K562 (cell line): ENCODE measurements around the gene GMPR2. TPM values are rescaled to one million over a fixed set of nuclear protein-coding genes. Genes with fewer than 3 reads are reported as not detected.

Experiments used
- ATF1 ChIP-seq, 2 experiments: fragments of 450-650 bp in 1 of 2; IDR thresholded peaks; 2 replicates each; pipeline ENCODE4 v1.6.1; 2016; ENCODE audit warnings: missing compliant biosample characterization in 1 of 2, missing genetic modification characterization in 1 of 2
- BHLHE40 ChIP-seq: IDR thresholded peaks from 2 replicates; pipeline ENCODE4 v1.6.1; 2011; ENCODE audit warnings: low read length, improper control_type of control experiment
- DIDO1 ChIP-seq: fragments of 450-650 bp; IDR thresholded peaks from 2 replicates; pipeline ENCODE4 v1.6.1; 2016; ENCODE audit warnings: low read depth, missing biosample characterization, missing genetic modification characterization
- ETV5 ChIP-seq: sonication (generic); formaldehyde crosslinking; IDR thresholded peaks from 2 replicates; pipeline ENCODE4 v1.4.0; 2020; ENCODE audit warnings: low read depth, mild to moderate bottlenecking, missing genetic modification reagents
- GABPA ChIP-seq: fragments of 200-800 bp; sonication (Bioruptor generic); conservative IDR thresholded peaks from 2 replicates; pipeline ENCODE4 v1.6.1; 2016; ENCODE audit warnings: low read depth, missing genetic modification characterization, missing compliant biosample characterization
- HNRNPUL1 ChIP-seq: fragments of 200-400 bp; formaldehyde crosslinking; IDR thresholded peaks from 2 replicates; pipeline ENCODE4 v1.6.1; 2017; ENCODE audit warnings: low read length
- L3MBTL2 ChIP-seq: fragments of 450-650 bp; IDR thresholded peaks from 2 replicates; pipeline ENCODE4 v1.6.1; 2016; ENCODE audit warnings: mild to moderate bottlenecking, moderate library complexity
- MAFK ChIP-seq: IDR thresholded peaks from 2 replicates; pipeline ENCODE4 v1.6.1; 2011; ENCODE audit warnings: low read length, improper control_type of control experiment
- MAX ChIP-seq: sonication (generic); formaldehyde crosslinking; IDR thresholded peaks from 2 replicates; pipeline ENCODE4 v1.9.0; 2022; ENCODE audit warnings: mild to moderate bottlenecking, missing genetic modification reagents
- MNT ChIP-seq, 2 experiments: fragments of 450-650 bp; conservative IDR thresholded peaks; 2 replicates each; pipeline ENCODE4 v1.6.1; 2017; ENCODE audit warnings: mild to moderate bottlenecking in 2 of 2, moderate library complexity in 2 of 2
- NCOA1 ChIP-seq: fragments of 450-650 bp; IDR thresholded peaks from 2 replicates; pipeline ENCODE4 v1.6.1; 2016; ENCODE audit warnings: low read depth
- NCOA4 ChIP-seq: fragments of 450-650 bp; IDR thresholded peaks from 2 replicates; pipeline ENCODE4 v1.6.1; 2018; ENCODE audit warnings: mild to moderate bottlenecking; ENCODE audit not compliant: partially characterized antibody
- PKNOX1 ChIP-seq: fragments of 450-650 bp; IDR thresholded peaks from 2 replicates; pipeline ENCODE4 v1.6.1; 2016
- POLR2A ChIP-seq: fragments of 450-650 bp; conservative IDR thresholded peaks from 2 replicates; pipeline ENCODE4 v1.6.1; 2016
- POU5F1 ChIP-seq: fragments of 150-350 bp; IDR thresholded peaks from 2 replicates; pipeline ENCODE4 v1.6.1; 2014; ENCODE audit warnings: borderline replicate concordance, low read length, low read depth, mild to moderate bottlenecking; ENCODE audit not compliant: partially characterized antibody
- RBM17 ChIP-seq: fragments of 200-400 bp; formaldehyde crosslinking; IDR thresholded peaks from 2 replicates; pipeline ENCODE4 v1.6.1; 2017; ENCODE audit warnings: low read depth, mild to moderate bottlenecking, low read length, borderline replicate concordance
- SMAD2 ChIP-seq: fragments of 150-350 bp; IDR thresholded peaks from 2 replicates; pipeline ENCODE4 v1.6.1; 2014; ENCODE audit warnings: low read depth, mild to moderate bottlenecking, low read length
- ZFX ChIP-seq: sonication (generic); formaldehyde crosslinking; IDR thresholded peaks from 2 replicates; pipeline ENCODE4 v1.8.0; 2022; ENCODE audit warnings: mild to moderate bottlenecking, missing genetic modification reagents, moderate library complexity
- ZMIZ1 ChIP-seq, 2 experiments: fragments of 150-350 bp in 1 of 2; IDR thresholded peaks; 2 replicates each; pipeline ENCODE4 v1.6.1; 2012 to 2016; ENCODE audit warnings: low read depth in 2 of 2, low read length in 2 of 2, mild to moderate bottlenecking in 1 of 2, moderate library complexity in 1 of 2
- ZNF511 ChIP-seq: sonication (generic); formaldehyde crosslinking; IDR thresholded peaks from 2 replicates; pipeline ENCODE4 v1.8.0; 2022; ENCODE audit warnings: mild to moderate bottlenecking, missing genetic modification reagents
- polyA plus RNA-seq, 8 experiments: library from polyadenylated mRNA; depleted of rRNA in 4 of 8; stranded (reverse) in 5 of 8; unstranded in 3 of 8; fragments of >200 nt; fragmentation: Nextera tagmentation in 2 of 8; fragmentation: Illumina TruSeq in 1 of 8; extraction: Ambion mirVana in 2 of 8; extraction: Trizol in 1 of 8; gene quantifications; 2 replicates each; pipeline versions ENCODE4 v1.2.1 to v1.2.3, GENCODE V29; 2011 to 2014; ENCODE audit warnings: inconsistent platforms in 1 of 8, missing spikeins in 1 of 8
- total RNA-seq, 7 experiments: library from RNA; depleted of rRNA in 6 of 7; stranded (reverse); fragments of >200 nt in 6 of 7; fragmentation: Illumina TruSeq in 2 of 7; extraction: Trizol in 2 of 7; gene quantifications; 2 replicates each; pipeline versions ENCODE4 v1.2.1 to v1.2.3, GENCODE V29; 2011 to 2021; ENCODE audit warnings: low replicate concordance in 1 of 7

GMPR2 gene
- total and polyA plus RNA-seq, 9 of the 15 experiments (the other 6 are each of a cell fraction or from before 2014, with no cell fraction given): 26.4 to 67.4 (median 36.3) TPM

- no peak for TF ChIP-seq SMAD2
- TF ChIP-seq BHLHE40: no peak
- TF ChIP-seq ETV5: peak; percentile 43; the same call in 1 of the 2 replicates
- TF ChIP-seq GABPA (tag): peak; percentile 93
- TF ChIP-seq NCOA1: peak; percentile 64
- TF ChIP-seq POLR2A: peak; percentile 64
- TF ChIP-seq DIDO1 (tag): 0 out of 2 replicates have a peak, but pooled peaks have one; percentile 16
- peak in 1 of 2 experiments; percentile 56; a peak in 2 of 4 replicates for TF ChIP-seq MNT (conservative IDR thresholded peaks at IDR 0.05)
- no peak for TF ChIP-seq ATF1 (CRISPR knock-in tag; IDR thresholded peaks at IDR 0.05)
- TF ChIP-seq ATF1 (tag; IDR thresholded peaks at IDR 0.05): peak; percentile 59; the same call in 1 of the 2 replicates
- TF ChIP-seq RBM17: no peak
- no peak for TF ChIP-seq MAFK
- no peak for TF ChIP-seq ZMIZ1 (IDR thresholded peaks at IDR 0.05; ENCODE audit: low read depth in 2 of 2, low read length in 2 of 2)
- TF ChIP-seq PKNOX1: peak; percentile 41; the same call in 1 of the 2 replicates
- peak; percentile 66 for TF ChIP-seq ZFX (CRISPR knock-in tag)
- TF ChIP-seq HNRNPUL1: no peak
- TF ChIP-seq ZNF511 (CRISPR knock-in tag): no peak
- TF ChIP-seq L3MBTL2: peak; percentile 46
- TF ChIP-seq NCOA4: no peak
- no peak for TF ChIP-seq MAX
- no peak for TF ChIP-seq POU5F1
Measured at GRCh38 chr14:24232645-24233537, at the start of gene GMPR2 (continued).
